HG02763 (cell line): ENCODE results near the gene ACR.
"Not testable (repeated sequence)": the region's sequence is repeated elsewhere in the genome, so short reads cannot be mapped to it uniquely, and the experiment has no call there.

Experiments used
- ATAC-seq: cut with Tn5 transposase; IDR thresholded peaks from one replicate; pipeline ENCODE4 v1.9.1; 2021; ENCODE audit warnings: mild to moderate bottlenecking, moderate library complexity; ENCODE audit not compliant: unreplicated experiment

ACR gene

DNA sequence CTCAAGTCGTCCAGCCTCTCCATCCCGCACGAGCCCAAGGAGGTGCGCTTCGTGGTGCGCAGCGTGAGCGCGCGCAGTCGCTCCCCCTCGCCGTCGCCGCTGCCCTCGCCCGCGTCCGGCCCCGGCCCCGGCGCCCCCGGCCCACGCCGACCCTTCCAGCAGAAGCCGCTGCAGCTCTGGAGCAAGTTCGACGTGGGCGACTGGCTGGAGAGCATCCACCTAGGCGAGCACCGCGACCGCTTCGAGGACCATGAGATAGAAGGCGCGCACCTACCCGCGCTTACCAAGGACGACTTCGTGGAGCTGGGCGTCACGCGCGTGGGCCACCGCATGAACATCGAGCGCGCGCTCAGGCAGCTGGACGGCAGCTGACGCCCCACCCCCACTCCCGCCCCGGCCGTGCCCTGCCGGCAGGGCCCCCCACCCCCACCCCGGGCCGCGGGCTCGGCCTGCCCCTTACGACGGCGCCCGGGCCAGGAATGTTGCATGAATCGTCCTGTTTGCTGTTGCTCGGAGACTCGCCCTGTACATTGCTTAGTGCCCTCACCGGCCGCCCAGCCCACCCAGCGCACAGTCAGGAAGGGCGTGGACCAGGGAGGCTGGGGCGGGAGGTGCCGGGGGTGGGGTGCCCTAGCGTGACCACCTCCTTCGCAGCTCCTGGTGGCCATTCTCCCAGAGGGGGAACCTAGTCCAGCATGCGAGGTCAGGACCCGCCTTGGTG lies 6.9 kb upstream of the ACR start:
- no peak for ATAC-seq

DNA sequence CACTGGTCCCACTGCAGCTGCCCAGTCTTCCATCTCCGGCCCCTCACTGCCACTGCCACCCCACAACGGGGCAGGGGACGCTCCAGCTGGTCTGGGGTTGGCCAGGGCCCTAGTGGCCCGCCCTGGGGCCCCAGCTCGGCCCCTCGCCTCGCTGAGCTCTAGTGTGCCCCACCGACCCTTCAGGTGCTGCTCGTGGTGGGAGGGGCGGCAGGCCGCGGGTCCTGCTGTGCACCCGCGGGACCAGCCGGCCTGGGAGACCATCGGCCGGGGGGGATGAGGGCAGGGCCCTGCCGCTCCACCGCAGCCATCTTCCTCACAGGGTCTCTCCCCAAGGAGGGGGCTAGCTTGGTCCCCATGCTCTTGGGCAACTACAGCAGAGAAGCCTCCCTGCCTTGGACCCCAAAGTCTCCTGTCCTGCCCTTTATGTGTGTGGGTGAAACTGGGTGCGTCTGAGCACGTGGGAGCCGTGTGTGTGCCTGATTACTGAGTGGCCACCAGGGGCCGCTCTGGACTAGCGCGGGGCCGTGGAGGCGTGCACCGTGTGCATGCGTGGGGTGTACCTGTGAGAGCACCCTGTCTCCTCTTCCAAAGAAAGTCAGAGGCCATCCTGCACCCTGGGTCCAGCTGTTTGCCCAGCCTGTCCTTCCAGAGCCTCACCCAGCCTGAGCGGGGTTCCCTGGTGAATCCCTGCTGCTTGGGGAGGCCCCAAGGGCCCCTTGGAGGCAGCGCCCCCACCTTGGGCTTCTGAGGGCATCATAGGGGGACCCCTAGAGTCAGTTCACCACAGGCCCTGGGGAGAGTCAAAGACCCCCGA lies 6.0 kb upstream of the ACR start:
- ATAC-seq, result no peak

DNA sequence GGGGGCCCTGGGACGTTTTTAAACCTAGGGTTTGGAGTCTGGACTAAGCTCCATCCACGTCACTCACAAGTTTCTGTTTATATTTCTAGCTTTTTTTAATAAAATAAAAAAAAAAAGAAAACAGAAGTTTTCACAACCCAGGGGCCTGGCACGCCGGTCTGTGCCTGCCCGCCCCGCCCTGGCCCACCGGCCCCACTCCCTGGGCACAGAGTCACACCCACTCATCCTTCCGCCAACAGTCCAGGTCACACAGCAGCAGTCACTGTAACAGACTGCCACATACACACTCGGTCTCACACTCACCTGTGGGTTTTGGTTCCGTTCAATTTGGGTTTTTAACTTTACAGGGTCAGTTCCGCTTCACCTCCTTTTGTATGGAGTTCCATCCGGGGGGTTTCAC lies 5.3 kb upstream of the ACR start:
- ATAC-seq, result no peak

DNA sequence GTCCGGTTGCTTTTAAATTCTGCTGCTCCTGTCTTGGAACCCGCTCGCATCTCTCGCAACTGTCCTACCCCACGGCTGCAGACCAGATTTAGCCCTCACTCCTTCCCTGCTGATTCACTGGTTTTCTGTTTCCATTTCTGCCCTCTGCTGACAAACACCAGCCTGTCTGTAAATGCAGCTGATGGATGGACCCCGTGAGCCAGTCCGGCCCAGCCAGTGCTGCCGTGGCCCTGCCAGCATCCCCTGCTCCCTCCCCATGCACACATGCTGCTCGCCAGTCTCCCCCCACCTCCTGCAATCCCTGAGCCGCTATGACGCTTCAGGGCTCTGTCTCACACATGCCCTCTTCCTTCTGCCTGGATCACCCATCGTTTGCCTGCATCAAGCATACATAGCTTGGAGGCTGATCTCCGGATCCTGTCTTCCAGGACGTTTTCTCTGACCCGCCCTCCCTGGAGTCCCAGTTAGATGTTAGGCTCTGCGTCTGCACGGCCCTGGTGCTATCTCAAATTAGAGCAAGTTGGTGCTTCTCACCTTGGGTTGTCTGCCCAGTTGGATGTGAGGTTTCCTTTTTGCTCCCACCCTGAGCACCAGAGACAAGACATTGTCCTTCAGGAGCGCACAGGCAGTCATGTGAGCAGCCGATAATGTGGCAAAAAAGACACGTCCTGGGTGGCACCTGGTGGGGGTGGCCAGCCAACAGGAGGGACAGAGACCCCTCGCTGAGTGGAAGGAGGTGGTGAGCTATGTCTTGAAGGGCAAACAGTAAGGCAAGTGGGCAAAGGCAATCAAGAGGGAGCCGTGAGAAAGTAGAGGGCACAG lies 4.3 kb upstream of the ACR start:
- ATAC-seq, result no peak

DNA sequence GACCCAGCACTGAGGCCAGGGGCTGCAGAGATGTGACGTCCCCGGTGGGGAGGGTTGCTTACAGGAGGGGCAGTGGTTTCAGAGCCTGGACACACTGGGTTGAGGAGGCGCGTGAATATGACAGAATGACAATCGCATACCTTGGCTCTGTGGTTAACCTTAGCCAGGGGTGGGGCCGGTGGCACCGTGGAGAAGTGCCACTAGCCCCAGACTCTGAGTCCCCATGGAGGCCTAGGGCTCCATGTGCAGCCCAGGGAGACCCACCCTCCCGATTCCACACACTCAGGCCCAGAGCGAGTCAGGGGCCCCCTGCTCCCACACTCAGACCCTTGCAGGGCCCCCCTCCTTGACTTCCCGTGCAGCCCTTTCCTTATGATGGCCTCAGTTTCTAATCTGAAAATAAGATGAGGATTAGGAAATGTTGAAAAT lies 3.6 kb upstream of the ACR start:
- ATAC-seq, result no peak

DNA sequence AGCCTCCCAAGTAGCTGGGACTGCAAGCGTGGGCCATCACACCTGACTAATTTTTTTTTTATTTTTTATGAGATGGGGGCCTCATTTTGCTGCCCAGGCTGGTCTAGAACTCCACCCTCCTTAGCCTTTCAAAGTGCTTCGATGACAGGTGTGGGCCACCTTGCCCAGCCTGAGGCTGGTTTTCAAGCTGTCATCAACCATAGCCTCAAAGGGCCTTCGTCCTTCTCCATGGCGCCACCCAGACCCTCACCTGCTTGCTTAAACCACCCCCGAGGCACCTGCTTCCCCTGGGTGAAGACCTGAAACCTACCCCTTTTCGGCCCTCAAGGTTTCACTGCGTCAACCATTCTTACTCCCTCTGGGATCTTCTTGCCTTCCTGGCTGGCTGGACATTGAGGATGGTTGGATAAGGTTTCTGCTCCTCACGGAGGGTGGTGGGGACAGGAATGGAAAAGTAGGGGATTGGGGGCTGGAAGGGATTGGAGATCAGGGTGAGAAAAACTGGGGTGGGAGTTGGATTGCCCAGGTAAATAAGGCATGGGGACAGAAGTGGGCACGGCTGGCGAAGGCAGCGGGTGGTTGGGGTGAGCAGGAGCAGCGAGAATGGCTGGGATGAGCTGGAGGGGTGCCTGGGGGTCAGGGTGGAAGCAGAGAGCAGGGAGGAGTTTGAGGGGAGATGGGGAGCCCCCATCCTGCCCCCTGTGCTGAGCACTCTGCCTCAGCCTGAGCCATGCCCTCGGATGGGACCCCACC lies 2.8 kb upstream of the ACR start:
- ATAC-seq, result no peak

DNA sequence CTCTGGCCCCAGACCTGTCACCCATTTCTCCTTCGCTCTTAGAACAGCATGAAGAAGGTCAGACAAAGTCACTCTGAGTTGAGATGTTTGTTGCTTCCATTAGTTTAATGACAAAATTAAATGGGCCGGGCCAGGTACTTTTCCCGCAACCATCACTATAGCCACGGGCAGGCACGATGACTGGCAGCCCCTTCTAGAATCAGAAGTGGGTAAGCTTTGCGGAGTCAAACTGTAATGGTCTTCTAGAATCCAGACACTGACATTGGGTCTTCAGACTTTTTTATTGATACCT lies 2.3 kb upstream of the ACR start:
- ATAC-seq, result no peak

DNA sequence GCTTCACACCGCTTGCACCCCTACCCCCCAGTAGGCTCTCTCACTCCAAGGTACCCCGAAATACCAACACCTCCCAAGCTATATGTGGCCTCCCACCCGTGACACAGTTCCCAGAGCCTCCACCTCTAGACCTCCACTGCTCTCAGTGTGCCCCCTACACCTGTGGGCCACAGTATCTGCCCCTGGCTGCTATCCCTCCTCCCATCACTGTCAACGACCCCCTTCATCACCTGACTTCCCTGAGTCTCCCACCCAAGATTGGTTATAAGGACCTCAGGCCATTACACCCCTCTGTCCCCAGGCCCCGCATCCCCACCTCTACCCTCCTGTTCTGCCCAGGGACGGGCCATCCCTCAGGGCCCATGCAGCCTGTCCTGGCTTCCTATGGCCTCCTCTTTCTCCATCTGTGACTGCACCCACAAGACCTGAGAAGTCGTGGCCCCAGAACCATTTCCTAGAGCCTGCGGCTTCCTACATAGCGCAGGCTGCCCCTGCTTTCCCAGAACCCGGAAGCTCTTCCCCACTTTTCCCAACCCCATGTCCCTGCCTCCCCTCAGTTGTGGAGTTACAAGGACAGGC lies 734 bp downstream of the ACR start:
- ATAC-seq, result no peak

DNA sequence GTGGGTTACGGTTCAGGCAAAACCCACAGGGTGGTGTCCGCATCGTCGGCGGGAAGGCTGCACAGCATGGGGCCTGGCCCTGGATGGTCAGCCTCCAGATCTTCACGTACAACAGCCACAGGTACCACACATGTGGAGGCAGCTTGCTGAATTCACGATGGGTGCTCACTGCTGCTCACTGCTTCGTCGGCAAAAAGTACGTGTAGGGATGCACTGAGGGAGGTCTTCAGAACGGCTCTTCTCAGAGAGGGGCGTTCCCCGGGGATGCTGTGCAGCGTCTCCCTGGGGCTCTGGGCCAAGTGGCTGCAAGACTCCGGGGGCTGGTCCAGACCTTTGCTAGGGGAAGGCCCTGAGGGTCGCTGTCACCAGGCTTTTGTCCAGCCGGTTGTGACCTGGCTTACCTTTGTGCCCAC lies 1.3 kb downstream of the ACR start:
- ATAC-seq, result no peak

DNA sequence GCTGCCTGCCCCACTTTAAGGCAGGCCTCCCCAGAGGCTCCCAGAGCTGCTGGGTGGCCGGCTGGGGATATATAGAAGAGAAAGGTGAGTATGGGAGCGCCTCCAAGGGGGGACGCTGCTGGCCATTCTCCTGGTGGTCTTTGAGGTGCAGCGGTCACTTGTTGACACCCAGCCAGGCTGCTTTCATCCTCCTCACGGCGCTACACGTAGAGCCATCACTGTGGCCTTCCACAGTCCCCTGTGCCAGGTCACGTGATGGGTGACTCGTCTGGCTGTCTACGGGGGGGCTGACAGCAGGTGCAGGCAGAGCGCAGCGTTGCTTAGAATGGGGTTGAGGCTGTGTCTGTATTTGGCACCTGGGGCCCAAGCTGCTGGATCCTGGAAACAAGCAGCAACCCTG lies 1.9 kb downstream of the ACR start:
- no peak for ATAC-seq

DNA sequence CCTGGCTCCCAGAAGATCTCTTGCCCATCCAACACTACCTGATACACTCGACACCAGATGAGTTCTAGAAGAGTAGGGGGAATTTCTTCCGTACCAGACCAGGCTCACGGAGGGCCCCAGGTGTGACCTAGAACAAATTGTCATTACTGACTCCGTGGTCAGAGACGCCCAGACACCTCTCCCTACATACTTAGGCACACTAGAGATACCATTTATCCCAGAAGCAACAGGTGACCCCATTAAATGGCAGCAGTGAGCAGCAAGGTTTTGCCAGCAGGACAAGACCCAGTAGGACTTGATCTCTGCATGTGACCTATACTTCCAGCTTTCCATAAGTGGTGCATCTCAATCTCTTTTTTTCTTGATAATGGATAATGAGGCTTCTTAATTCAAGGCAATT lies 2.7 kb downstream of the ACR start:
- ATAC-seq, result not testable (repeated sequence)

DNA sequence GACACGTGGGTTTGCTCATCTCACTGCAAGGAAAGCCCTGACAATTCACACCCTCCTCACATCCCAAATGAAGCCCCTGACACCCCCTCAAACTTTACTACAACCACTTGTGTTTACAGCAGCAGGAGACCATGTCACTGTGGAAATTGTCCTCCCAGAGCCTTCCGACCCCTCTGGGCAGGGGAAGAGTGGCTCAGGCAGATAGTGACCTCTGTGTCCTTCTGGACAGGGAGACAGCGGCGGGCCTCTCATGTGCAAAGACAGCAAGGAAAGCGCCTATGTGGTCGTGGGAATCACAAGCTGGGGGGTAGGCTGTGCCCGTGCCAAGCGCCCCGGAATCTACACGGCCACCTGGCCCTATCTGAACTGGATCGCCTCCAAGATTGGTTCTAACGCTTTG lies 6.4 kb downstream of the ACR start:
- ATAC-seq, result not testable (repeated sequence)

DNA sequence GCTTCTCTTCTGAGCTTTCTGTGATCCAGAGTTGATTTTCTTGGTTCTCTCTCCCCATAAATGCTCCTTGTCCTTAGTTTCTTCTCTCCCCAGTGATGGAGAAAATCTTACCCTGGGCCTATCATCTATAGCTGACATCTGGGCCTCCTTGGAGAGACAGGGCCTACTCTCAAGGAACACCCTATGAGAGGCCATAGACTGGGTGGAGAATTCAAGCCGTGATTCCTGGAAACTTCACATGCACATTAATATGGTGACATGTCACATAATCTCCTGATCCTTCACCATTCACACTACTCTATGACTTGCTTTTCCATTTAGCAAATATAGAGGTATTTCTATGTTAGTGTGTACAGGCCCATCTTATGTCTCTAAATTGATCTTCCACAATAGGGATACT lies 9.5 kb downstream of the ACR start:
- ATAC-seq, result not testable (repeated sequence)

DNA sequence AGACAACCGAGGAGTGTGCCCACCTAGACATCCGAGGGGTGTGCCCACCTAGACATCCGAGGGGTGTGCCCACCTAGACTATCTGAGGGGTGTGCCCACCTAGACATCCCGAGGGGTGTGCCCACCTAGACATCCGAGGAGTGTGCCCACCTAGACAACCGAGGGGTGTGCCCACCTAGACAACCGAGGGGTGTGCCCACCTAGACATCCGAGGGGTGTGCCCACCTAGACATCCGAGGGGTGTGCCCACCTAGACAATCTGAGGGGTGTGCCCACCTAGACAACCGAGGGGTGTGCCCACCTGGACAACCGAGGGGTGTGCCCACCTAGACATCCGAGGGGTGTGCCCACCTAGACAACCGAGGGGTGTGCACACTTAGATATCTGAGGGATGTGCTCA lies 10.6 kb downstream of the ACR start:
- not testable (repeated sequence) for ATAC-seq

DNA sequence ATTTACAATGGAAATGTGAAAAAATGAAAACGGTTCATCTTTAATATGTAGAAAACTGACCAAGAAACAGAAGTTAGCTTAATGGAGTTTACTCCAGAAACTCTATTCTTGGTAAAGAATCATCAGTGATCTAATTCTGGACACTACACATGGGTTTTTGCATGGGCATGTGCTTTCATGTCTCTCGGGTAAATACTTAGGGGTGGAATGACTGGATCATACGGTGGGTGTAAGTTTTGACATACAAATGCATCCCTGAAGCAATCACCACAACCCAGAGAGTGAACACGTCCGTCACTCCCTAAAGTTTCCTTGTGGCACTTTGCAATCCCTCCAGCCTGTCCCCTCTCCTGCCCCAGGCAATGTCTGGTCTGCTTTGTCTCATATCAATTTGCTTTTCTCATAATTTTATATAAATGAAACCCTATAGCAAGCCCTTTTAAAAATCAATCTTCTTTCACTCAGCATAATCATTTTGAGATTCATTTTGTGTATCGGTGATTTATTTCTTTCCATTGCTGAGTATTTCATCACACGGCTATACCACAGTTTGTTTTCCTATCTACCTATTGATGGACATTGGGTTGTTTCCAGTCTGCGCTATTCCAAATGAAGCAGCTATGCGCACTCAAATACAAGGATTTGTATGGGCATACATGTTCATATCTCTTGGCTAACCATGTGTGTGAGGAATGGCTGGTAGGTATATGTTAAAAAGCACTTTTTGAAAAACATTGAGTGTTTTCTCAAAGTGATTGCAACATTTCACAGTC lies 11.5 kb downstream of the ACR start:
- ATAC-seq, result not testable (repeated sequence)

DNA sequence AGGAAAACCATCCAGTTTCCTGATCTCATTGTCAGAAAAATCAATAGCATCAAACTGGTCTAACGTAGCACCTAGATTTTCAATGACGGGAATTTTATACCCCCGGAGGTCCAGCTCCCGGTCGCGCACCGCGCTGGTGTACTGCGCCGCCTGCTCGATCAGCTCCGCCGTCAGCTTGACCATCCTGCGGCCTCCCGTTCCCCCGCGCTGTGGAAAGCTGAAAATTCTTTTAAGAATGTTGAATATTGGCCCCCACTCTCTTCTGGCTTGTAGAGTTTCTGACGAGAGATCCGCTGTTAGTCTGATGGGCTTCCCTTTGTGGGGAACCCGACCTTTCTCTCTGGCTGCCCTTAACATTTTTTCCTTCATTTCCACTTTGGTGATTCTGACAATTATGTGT lies 17.2 kb downstream of the ACR start:
- ATAC-seq, result not testable (repeated sequence)

DNA sequence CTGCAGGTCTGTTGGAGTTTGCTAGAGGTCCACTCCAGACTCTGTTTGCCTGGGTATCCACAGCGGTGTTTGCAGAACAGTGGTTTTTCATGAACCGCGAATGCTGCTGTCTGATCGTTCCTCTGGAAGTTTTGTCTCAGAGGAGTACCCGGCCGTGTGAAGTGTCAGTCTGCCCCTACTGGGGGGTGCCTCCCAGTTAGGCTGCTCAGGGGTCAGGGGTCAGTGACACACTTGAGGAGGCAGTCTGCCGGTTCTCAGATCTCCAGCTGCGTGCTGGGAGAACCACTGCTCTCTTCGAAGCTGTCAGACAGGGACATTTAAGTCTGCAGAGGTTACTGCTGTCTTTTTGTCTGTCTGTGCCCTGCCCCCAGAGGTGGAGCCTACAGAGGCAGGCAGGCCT lies 18.4 kb downstream of the ACR start:
- ATAC-seq, result not testable (repeated sequence)

DNA sequence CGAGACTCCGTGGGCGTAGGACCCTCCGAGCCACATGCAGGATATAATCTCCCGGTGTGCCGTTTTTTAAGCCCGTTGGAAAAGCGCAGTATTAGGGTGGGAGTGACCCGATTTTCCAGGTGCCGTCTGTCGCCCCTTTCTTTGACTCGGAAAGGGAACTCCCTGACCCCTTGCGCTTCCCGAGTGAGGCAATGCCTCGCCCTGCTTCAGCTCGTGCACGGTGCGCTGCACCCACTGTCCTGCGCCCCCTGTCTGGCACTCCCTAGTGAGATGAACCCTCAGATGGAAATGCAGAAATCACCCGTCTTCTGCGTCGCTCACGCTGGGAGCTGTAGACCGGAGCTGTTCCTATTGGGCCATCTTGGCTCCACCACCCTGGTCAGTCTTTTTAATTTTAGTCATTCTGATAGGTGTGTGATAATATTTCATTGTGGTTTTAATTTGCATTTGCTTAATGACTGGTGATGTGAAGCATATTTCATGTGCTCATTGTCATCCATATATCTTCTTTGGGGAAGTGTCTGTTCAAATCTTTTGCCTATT lies 19.0 kb downstream of the ACR start:
- not testable (repeated sequence) for ATAC-seq

DNA sequence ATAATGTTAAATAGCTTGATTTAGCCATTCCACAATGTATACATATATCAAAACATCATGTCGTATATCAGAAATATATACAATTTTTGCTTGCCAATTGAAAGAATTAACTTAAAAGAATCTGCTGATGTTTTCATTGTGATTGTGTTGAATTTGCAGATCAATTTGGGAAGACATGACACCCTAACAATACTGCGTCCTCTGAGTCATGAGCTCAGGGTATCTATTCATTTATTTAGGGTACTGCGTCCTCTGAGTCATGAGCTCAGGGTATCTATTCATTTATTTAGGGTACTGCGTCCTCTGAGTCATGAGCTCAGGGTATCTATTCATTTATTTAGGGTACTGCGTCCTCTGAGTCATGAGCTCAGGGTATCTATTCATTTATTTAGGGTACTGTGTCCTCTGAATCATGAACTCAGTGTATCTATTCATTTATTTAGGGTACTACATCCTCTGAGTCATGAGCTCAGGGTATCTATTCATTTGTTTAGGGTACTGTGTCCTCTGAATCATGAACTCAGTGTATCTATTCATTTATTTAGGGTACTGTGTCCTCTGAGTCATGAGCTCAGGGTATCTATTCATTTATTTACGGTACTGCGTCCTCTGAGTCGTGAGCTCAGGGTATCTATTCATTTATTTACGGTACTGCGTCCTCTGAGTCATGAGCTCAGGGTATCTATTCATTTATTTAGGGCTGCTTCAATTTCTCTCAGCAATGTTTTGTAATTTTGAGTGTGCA lies 21.8 kb downstream of the ACR start:
- not testable (repeated sequence) for ATAC-seq
